Measurements from ENCODE around the gene FHOD3. TPM values are rescaled to one million over a fixed set of nuclear protein-coding genes. Genes with fewer than 3 reads are reported as not detected.

FHOD3 gene
- total RNA-seq, 3 donors from 2014 or later = 2.7 to 14.4 (median 4.0) TPM

- intact Hi-C loops (cut with DNase I, micrococcal nuclease) = loop anchor here in 1 of 2 donors (10.0 kb wide), 1 partner anchor 88 kb away; no protein-coding TSS in a partner anchor
- Histone ChIP-seq H3K4me3 (no peak overlapping the region), H3K9me3 (no peaks in the 10 kb centered on the region), H3K4me1 (ENCODE audit: low read depth) (peaks cover 11% of the 10 kb centered on the region), H3K36me3 (ENCODE audit: low read depth) (no peaks in the 10 kb centered on the region)
- no peak for TF ChIP-seq CTCF (IDR thresholded peaks at IDR 0.05)
- no peak for DNase-seq
- ATAC-seq = peak; percentile 80
These were observed 278.8 kb downstream of the FHOD3 start for GRCh38 chr18:36576339-36576738.

- ATAC-seq = peak; percentile 57
- Histone ChIP-seq H3K4me1 (ENCODE audit: low read depth) (peaks cover 7% of the 10 kb centered on the region), H3K9me3 (no peaks in the 10 kb centered on the region), H3K4me3 (no peak overlapping the region), H3K36me3 (ENCODE audit: low read depth) (no peaks in the 10 kb centered on the region)
- intact Hi-C loops (cut with DNase I, micrococcal nuclease) = loop anchor here in 1 of 2 donors (10.0 kb wide), 1 partner anchor 86 kb away; no protein-coding TSS in a partner anchor
- DNase-seq = no peak
- no peak for TF ChIP-seq CTCF (IDR thresholded peaks at IDR 0.05)
These were observed 281.6 kb downstream of the FHOD3 start for GRCh38 chr18:36578871-36579710.

- intact Hi-C loops (cut with DNase I, micrococcal nuclease) = no loop called here
- no peaks in the 10 kb centered on the region for H3K9me3 ChIP-seq
- no peak for TF ChIP-seq CTCF (IDR thresholded peaks at IDR 0.05)
- ATAC-seq (peak; percentile 34), DNase-seq (no peak)
- peaks cover 7% of the 10 kb centered on the region for H3K4me1 ChIP-seq (ENCODE audit: low read depth)
- no peaks in the 10 kb centered on the region for H3K36me3 ChIP-seq (ENCODE audit: low read depth)
- no peak overlapping the region for H3K4me3 ChIP-seq
These were observed 282.8 kb downstream of the FHOD3 start for GRCh38 chr18:36580266-36580665.

GRCh38 chr18:36580874-36581750 lies 283.6 kb downstream of the FHOD3 start:
- Histone ChIP-seq H3K9me3 (no peaks in the 10 kb centered on the region), H3K36me3 (ENCODE audit: low read depth) (no peaks in the 10 kb centered on the region), H3K4me1 (ENCODE audit: low read depth) (peaks cover 7% of the 10 kb centered on the region), H3K4me3 (no peak overlapping the region)
- intact Hi-C loops (cut with DNase I, micrococcal nuclease) = no loop called here
- TF ChIP-seq CTCF (IDR thresholded peaks at IDR 0.05) = no peak
- DNase-seq (no peak), ATAC-seq (no peak)

- Histone ChIP-seq H3K9me3 (no peaks in the 10 kb centered on the region), H3K4me3 (no peak overlapping the region), H3K36me3 (ENCODE audit: low read depth) (no peaks in the 10 kb centered on the region), H3K4me1 (ENCODE audit: low read depth) (peaks cover 7% of the 10 kb centered on the region)
- intact Hi-C loops (cut with DNase I, micrococcal nuclease) = no loop called here
- TF ChIP-seq CTCF (IDR thresholded peaks at IDR 0.05) = no peak
- DNase-seq (no peak), ATAC-seq (peak; percentile 18)
These were observed 285.7 kb downstream of the FHOD3 start for GRCh38 chr18:36582988-36583745.

Data from mucosa of descending colon (tissue), 3 donors.